GM19468 (cell line): Measurements from ENCODE around the gene MARK2.

ENCODE experiments used
- ATAC-seq: cut with Tn5 transposase; IDR thresholded peaks from one replicate; pipeline ENCODE4 v1.9.1; 2021; ENCODE audit warnings: mild to moderate bottlenecking, moderate library complexity, moderate number of reproducible peaks; ENCODE audit not compliant: unreplicated experiment; ENCODE audit errors: extremely low read depth

Gene MARK2

GRCh38 chr11:63906087-63906486 lies 67.2 kb downstream of the MARK2 start:
- no peak for ATAC-seq

GRCh38 chr11:63906585-63906984 lies 67.7 kb downstream of the MARK2 start:
- no peak for ATAC-seq

GRCh38 chr11:63907063-63907462 lies 68.2 kb downstream of the MARK2 start:
- no peak for ATAC-seq

GRCh38 chr11:63907808-63908530 lies 69.1 kb downstream of the MARK2 start:
- no peak for ATAC-seq

GRCh38 chr11:63908631-63909401 lies 69.9 kb downstream of the MARK2 start:
- ATAC-seq = no peak

- no peak for ATAC-seq
Measured at GRCh38 chr11:63909591-63910506, 70.9 kb downstream of the MARK2 start.

GRCh38 chr11:63910675-63911074 lies 71.8 kb downstream of the MARK2 start:
- ATAC-seq = no peak

- no peak for ATAC-seq
Measured at GRCh38 chr11:63911440-63911839, 72.5 kb downstream of the MARK2 start.

GRCh38 chr11:63911876-63912275 lies 73.0 kb downstream of the MARK2 start:
- no peak for ATAC-seq

- no peak for ATAC-seq
Measured at GRCh38 chr11:63912678-63913077, 73.8 kb downstream of the MARK2 start.

- no peak for ATAC-seq
Measured at GRCh38 chr11:63913866-63914830, 75.2 kb downstream of the MARK2 start.

- no peak for ATAC-seq
Measured at GRCh38 chr11:63914896-63915691, 76.2 kb downstream of the MARK2 start.

- ATAC-seq = no peak
Measured at GRCh38 chr11:63915961-63916836, 77.3 kb downstream of the MARK2 start.

- ATAC-seq = no peak
Measured at GRCh38 chr11:63916837-63917691, 78.2 kb downstream of the MARK2 start, which contains the start of gene RCOR2. TSS of gene RCOR2 (minus strand) at chr11:63917164. CDS start at chr11:63916456, 708 bp downstream.

- ATAC-seq = no peak
Measured at GRCh38 chr11:63917692-63918506, 79.0 kb downstream of the MARK2 start.
